ENCODE results near the gene KIAA0232.

Gene KIAA0232

GRCh38 chr4:6769989-6770420, 12.5 kb upstream of the KIAA0232 start (continued):
- no peak for TF ChIP-seq ZNF565 (CRISPR knock-in tag; conservative IDR thresholded peaks at IDR 0.05; ENCODE audit: low read depth)
- no peak for TF ChIP-seq ISL1 (CRISPR knock-in tag; IDR thresholded peaks at IDR 0.05)
- TF ChIP-seq BACH2 (CRISPR knock-in tag; IDR thresholded peaks at IDR 0.05; ENCODE audit: borderline replicate concordance), result no peak
- no peak for TF ChIP-seq SNAI2 (CRISPR knock-in tag; IDR thresholded peaks at IDR 0.05)

DNA sequence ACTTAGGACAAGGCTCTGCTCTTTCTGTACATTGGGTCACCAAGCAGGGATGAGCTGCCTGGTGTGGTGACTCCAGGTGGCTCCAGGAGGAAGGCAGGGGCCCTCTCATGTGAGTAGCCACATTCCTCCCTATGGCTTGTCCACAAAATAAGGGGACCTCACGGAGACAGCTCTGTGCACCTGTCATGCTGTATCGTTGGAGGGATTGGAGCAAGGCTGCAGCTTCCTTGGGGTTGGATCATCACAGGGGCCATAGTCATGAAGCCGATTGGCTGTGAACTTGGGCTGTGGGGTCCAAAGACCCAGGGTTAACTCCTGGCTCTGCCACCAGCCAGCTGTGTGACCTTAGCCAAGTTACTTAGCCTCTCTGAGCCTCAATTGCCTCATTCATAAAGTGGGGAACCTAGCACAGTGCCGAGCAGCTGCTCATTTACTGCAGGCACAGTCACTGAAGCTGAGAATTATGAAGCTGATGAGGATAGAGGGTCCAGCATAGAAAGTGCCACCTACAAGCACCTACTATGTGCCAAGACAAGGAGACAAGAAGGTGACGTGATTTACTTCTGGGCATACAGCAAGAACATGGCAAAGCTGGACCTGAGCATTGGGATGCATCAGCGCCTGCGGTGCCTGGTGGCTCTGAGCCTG, 11.8 kb upstream of the KIAA0232 start:
- TF ChIP-seq ZFP30 (CRISPR knock-in tag; IDR thresholded peaks at IDR 0.05) (no peak), PATZ1 (CRISPR knock-in tag; IDR thresholded peaks at IDR 0.05; ENCODE audit: borderline replicate concordance) (no peak), TOX (CRISPR knock-in tag; IDR thresholded peaks at IDR 0.05; ENCODE audit: borderline replicate concordance) (no peak), ESRRG (CRISPR knock-in tag; IDR thresholded peaks at IDR 0.05) (no peak), ZNF8 (CRISPR knock-in tag; IDR thresholded peaks at IDR 0.05) (no peak), ZNF565 (CRISPR knock-in tag; conservative IDR thresholded peaks at IDR 0.05; ENCODE audit: low read depth) (no peak), PPARA (CRISPR knock-in tag; IDR thresholded peaks at IDR 0.05; ENCODE audit: borderline replicate concordance) (no peak), TCF4 (CRISPR knock-in tag; IDR thresholded peaks at IDR 0.05; ENCODE audit: borderline replicate concordance) (no peak), CSDC2 (CRISPR knock-in tag; IDR thresholded peaks at IDR 0.05) (no peak), ZC3H10 (CRISPR knock-in tag; IDR thresholded peaks at IDR 0.05) (no peak), OSR1 (CRISPR knock-in tag; IDR thresholded peaks at IDR 0.05) (no peak)
- no peak for ATAC-seq

- TF ChIP-seq ISL1 (CRISPR knock-in tag; IDR thresholded peaks at IDR 0.05) (no peak), ARNTL (CRISPR knock-in tag; IDR thresholded peaks at IDR 0.05; ENCODE audit: borderline replicate concordance, low read depth) (no peak)
- ATAC-seq, result peak; percentile 38
Measured at GRCh38 chr4:6771229-6771671, 11.3 kb upstream of the KIAA0232 start.

- TF ChIP-seq ISL1 (CRISPR knock-in tag; IDR thresholded peaks at IDR 0.05) (peak; percentile 28; the same call in 1 of the 2 replicates), RARB (CRISPR knock-in tag; IDR thresholded peaks at IDR 0.05) (no peak), ZC3H10 (CRISPR knock-in tag; IDR thresholded peaks at IDR 0.05) (no peak)
- ATAC-seq, result peak; percentile 68
Measured at GRCh38 chr4:6772223-6772928, 10.2 kb upstream of the KIAA0232 start.

DNA sequence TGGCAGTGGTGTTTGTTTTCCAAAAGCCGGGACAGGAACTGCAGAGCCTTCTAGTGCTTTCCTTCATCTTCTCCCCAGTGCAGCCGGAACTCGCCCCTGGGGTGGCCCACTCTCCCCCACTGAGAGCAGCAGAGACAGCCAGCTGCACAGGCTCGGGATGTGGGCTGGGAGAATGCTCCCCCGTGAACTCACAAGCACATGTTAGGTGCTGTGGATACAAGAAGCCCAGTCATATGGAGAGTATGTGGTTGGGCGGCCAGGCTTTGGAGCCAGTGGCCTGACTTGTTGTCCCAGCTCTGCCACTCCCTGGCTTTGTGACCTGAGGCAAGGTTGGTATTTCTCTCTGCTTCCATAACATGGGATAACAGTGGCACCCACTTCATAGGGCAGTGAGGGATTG, 9.4 kb upstream of the KIAA0232 start:
- no peak for ATAC-seq
- TF ChIP-seq BACH2 (CRISPR knock-in tag; IDR thresholded peaks at IDR 0.05; ENCODE audit: borderline replicate concordance) (no peak), OSR1 (CRISPR knock-in tag; IDR thresholded peaks at IDR 0.05) (no peak), ISL1 (CRISPR knock-in tag; IDR thresholded peaks at IDR 0.05) (no peak), ARNTL (CRISPR knock-in tag; IDR thresholded peaks at IDR 0.05; ENCODE audit: borderline replicate concordance, low read depth) (no peak), CSDC2 (CRISPR knock-in tag; IDR thresholded peaks at IDR 0.05) (no peak), TCF4 (CRISPR knock-in tag; IDR thresholded peaks at IDR 0.05; ENCODE audit: borderline replicate concordance) (no peak), ZNF70 (CRISPR knock-in tag; IDR thresholded peaks at IDR 0.05) (no peak), CREB5 (CRISPR knock-in tag; IDR thresholded peaks at IDR 0.05; ENCODE audit: low read depth) (no peak), ESRRG (CRISPR knock-in tag; IDR thresholded peaks at IDR 0.05) (no peak), PATZ1 (CRISPR knock-in tag; IDR thresholded peaks at IDR 0.05; ENCODE audit: borderline replicate concordance) (no peak), ZNF565 (CRISPR knock-in tag; conservative IDR thresholded peaks at IDR 0.05; ENCODE audit: low read depth) (no peak), ZNF8 (CRISPR knock-in tag; IDR thresholded peaks at IDR 0.05) (no peak), PPARA (CRISPR knock-in tag; IDR thresholded peaks at IDR 0.05; ENCODE audit: borderline replicate concordance) (no peak)
- TF ChIP-seq, protein P1, sequence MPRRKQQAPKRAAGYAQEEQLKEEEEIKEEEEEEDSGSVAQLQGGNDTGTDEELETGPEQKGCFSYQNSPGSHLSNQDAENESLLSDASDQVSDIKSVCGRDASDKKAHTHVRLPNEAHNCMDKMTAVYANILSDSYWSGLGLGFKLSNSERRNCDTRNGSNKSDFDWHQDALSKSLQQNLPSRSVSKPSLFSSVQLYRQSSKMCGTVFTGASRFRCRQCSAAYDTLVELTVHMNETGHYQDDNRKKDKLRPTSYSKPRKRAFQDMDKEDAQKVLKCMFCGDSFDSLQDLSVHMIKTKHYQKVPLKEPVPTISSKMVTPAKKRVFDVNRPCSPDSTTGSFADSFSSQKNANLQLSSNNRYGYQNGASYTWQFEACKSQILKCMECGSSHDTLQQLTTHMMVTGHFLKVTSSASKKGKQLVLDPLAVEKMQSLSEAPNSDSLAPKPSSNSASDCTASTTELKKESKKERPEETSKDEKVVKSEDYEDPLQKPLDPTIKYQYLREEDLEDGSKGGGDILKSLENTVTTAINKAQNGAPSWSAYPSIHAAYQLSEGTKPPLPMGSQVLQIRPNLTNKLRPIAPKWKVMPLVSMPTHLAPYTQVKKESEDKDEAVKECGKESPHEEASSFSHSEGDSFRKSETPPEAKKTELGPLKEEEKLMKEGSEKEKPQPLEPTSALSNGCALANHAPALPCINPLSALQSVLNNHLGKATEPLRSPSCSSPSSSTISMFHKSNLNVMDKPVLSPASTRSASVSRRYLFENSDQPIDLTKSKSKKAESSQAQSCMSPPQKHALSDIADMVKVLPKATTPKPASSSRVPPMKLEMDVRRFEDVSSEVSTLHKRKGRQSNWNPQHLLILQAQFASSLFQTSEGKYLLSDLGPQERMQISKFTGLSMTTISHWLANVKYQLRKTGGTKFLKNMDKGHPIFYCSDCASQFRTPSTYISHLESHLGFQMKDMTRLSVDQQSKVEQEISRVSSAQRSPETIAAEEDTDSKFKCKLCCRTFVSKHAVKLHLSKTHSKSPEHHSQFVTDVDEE (CRISPR knock-in tag; IDR thresholded peaks at IDR 0.05), result no peak

Measured in SK-N-SH treated with all-trans-retinoic acid at 6 μM for 48 hours (cell line).